Umbilical cord (tissue), 1 donor: Measurements from ENCODE around the gene ZNF254. TPM values are rescaled to one million over a fixed set of nuclear protein-coding genes. Genes with fewer than 3 reads are reported as not detected.

Experiments used
- total RNA-seq: library from RNA; depleted of rRNA; stranded (reverse); fragments of >200 nt; gene quantifications from one replicate; pipeline ENCODE4 v1.2.3, GENCODE V29; 2014; ENCODE audit warnings: low replicate concordance; ENCODE audit not compliant: insufficient read depth

ZNF254 gene
- total RNA-seq, 1 donor from 2014 or later, result 28.2 TPM

Other genes with a start within 250 kb of the ZNF254 start
- gene ZNF726, start 172.3 kb upstream of the ZNF254 start, total RNA-seq, result 12.0 TPM